GM21390 (cell line): ENCODE data around the gene SLC29A1.

Source experiments
- ATAC-seq: cut with Tn5 transposase; IDR thresholded peaks from one replicate; pipeline ENCODE4 v1.9.1; 2021; ENCODE audit not compliant: unreplicated experiment

SLC29A1 gene

GRCh38 chr6:44265007-44265721, 41.8 kb downstream of the SLC29A1 start, which contains the start of gene NFKBIE:
NFKBIE (minus strand) TSS chr6:44265551; CDS start chr6:44265346, 205 bp downstream.
- ATAC-seq = peak; percentile 34

GRCh38 chr6:44265722-44266233, 42.4 kb downstream of the SLC29A1 start:
- ATAC-seq = no peak

GRCh38 chr6:44266347-44266746, 43.0 kb downstream of the SLC29A1 start:
- ATAC-seq = peak; percentile 27

GRCh38 chr6:44267252-44267651, 43.9 kb downstream of the SLC29A1 start:
- no peak for ATAC-seq

- no peak for ATAC-seq
Observed at GRCh38 chr6:44268095-44268628, 44.8 kb downstream of the SLC29A1 start.

GRCh38 chr6:44269178-44269920, 46.0 kb downstream of the SLC29A1 start:
- ATAC-seq = no peak

- ATAC-seq = no peak
Observed at GRCh38 chr6:44269921-44270525, 46.6 kb downstream of the SLC29A1 start, which contains the start of gene TMEM151B. TMEM151B (plus strand) TSS chr6:44270450; CDS start chr6:44270743, 293 bp downstream.

- no peak for ATAC-seq
Observed at GRCh38 chr6:44270526-44271405, 47.4 kb downstream of the SLC29A1 start.

GRCh38 chr6:44271406-44271723, 48.0 kb downstream of the SLC29A1 start:
- no peak for ATAC-seq

- no peak for ATAC-seq
Observed at GRCh38 chr6:44271914-44272313, 48.5 kb downstream of the SLC29A1 start.

GRCh38 chr6:44272529-44272928, 49.1 kb downstream of the SLC29A1 start:
- no peak for ATAC-seq

GRCh38 chr6:44272999-44273566, 49.7 kb downstream of the SLC29A1 start:
- no peak for ATAC-seq

- ATAC-seq = no peak
Observed at GRCh38 chr6:44273617-44274016, 50.2 kb downstream of the SLC29A1 start.

GRCh38 chr6:44275271-44275748, 51.9 kb downstream of the SLC29A1 start:
- no peak for ATAC-seq

GRCh38 chr6:44275749-44276648, 52.6 kb downstream of the SLC29A1 start:
- no peak for ATAC-seq

GRCh38 chr6:44276667-44277640, 53.6 kb downstream of the SLC29A1 start:
- no peak for ATAC-seq

- ATAC-seq = no peak
Observed at GRCh38 chr6:44277763-44278162, 54.4 kb downstream of the SLC29A1 start.

- no peak for ATAC-seq
Observed at GRCh38 chr6:44278315-44278714, 54.9 kb downstream of the SLC29A1 start.
